PC-3 (cell line): ENCODE data around the gene ZNF408. TPM values are rescaled to one million over a fixed set of nuclear protein-coding genes. Genes with fewer than 3 reads are reported as not detected.

Source experiments
- ATAC-seq: fragments of 200-7000 bp; cut with Tn5 transposase; 2 replicates; pipeline ENCODE4 v1.9.1; 2020; ENCODE audit warnings: mild to moderate bottlenecking, moderate library complexity
- BruUV-seq: library from RNA; stranded (reverse); fragments of 400-500 nt; replicated peaks from 2 replicates; lab custom pipeline; 2021; lab: Mats Ljungman, UMichigan
- CTCF ChIA-PET: fragments of 300-600 bp; sonication (Branson Sonifier 250); formaldehyde crosslinking; loops from one replicate; lab custom pipeline; 2022; ENCODE audit warnings: antibody characterized with exemption; lab: Charles Lee
- POLR2A ChIA-PET: fragments of 300-600 bp; sonication (Branson Sonifier 250); formaldehyde crosslinking; loops from one replicate; lab custom pipeline; 2022; ENCODE audit warnings: antibody characterized with exemption; ENCODE audit not compliant: unreplicated experiment; lab: Charles Lee
- DNase-seq: peaks from one replicate; pipeline ENCODE4 v3.0.0-alpha.2; 2015
- H2AFZ ChIP-seq: fragments of 300-600 bp; sonication (generic); 2 replicates; pipeline ENCODE4 v1.6.0; 2016; ENCODE audit warnings: antibody characterized with exemption, low read length
- H3F3A ChIP-seq: fragments of 300-600 bp; sonication (generic); one replicate; pipeline ENCODE4 v1.6.0; 2017; ENCODE audit warnings: antibody characterized with exemption, low read length, control low read depth, mild to moderate bottlenecking; ENCODE audit not compliant: unreplicated experiment
- H3K27ac ChIP-seq: fragments of 300-600 bp; sonication (generic); 2 replicates; pipeline ENCODE4 v1.5.1; 2016; ENCODE audit warnings: mild to moderate bottlenecking, low read length
- H3K27me3 ChIP-seq: fragments of 300-600 bp; sonication (generic); 2 replicates; pipeline ENCODE4 v1.6.1; 2016; ENCODE audit warnings: low read length, mixed read lengths
- H3K36me3 ChIP-seq: fragments of 300-600 bp; sonication (generic); 2 replicates; pipeline ENCODE4 v1.6.1; 2016; ENCODE audit warnings: low read depth, mixed run types, low read length, mixed read lengths
- H3K4me1 ChIP-seq: fragments of 300-600 bp; sonication (generic); 2 replicates; pipeline ENCODE4 v1.5.1; 2016; ENCODE audit warnings: low read length; ENCODE audit not compliant: insufficient read depth
- H3K4me2 ChIP-seq: fragments of 300-600 bp; sonication (generic); 2 replicates; pipeline ENCODE4 v1.6.0; 2016; ENCODE audit warnings: low read length
- H3K4me3 ChIP-seq: fragments of 300-600 bp; sonication (generic); 2 replicates; pipeline ENCODE4 v1.5.1; 2016; ENCODE audit warnings: mild to moderate bottlenecking, low read length, mixed read lengths
- H3K79me2 ChIP-seq: fragments of 300-600 bp; sonication (generic); 2 replicates; pipeline ENCODE4 v1.6.1; 2017; ENCODE audit warnings: low read length, mixed read lengths
- H3K9ac ChIP-seq: fragments of 300-600 bp; sonication (generic); 2 replicates; pipeline ENCODE4 v1.6.0; 2016; ENCODE audit warnings: mild to moderate bottlenecking, low read length
- H3K9me2 ChIP-seq: fragments of 300-600 bp; sonication (generic); replicated peaks from 2 replicates; pipeline ENCODE4 v1.6.1; 2016; ENCODE audit warnings: mixed run types, low read length, mixed read lengths
- H3K9me3 ChIP-seq: fragments of 300-600 bp; sonication (generic); 2 replicates; pipeline ENCODE4 v1.6.1; 2016; ENCODE audit warnings: low read length, mixed read lengths
- H4K20me1 ChIP-seq: fragments of 300-600 bp; sonication (generic); 2 replicates; pipeline ENCODE4 v1.6.1; 2016; ENCODE audit warnings: low read length, mixed read lengths
- EZH2 ChIP-seq: fragments of 300-600 bp; sonication (generic); IDR thresholded peaks from one replicate; pipeline ENCODE4 v1.6.1; 2017; ENCODE audit warnings: antibody characterized with exemption, mild to moderate bottlenecking, low read length; ENCODE audit not compliant: unreplicated experiment
- EZH2phosphoT487 ChIP-seq: fragments of 300-600 bp; sonication (generic); IDR thresholded peaks from 2 replicates; pipeline ENCODE4 v1.6.1; 2018; ENCODE audit warnings: mild to moderate bottlenecking, antibody characterized with exemption, low read length, borderline replicate concordance
- intact Hi-C: fragments of 100-400 bp; cut with micrococcal nuclease; formaldehyde crosslinking; loops from 2 replicates; pipeline ENCODE4 v1.9.0; 2023
- total RNA-seq: library from RNA; depleted of rRNA; stranded (reverse); fragments of >200 nt; gene quantifications from 2 replicates; pipeline ENCODE4 v1.2.3, GENCODE V29; 2014
- TF ChIP-seq, protein P1 (sequence below): fragments of 300-600 bp; sonication (generic); conservative IDR thresholded peaks from 2 replicates; pipeline ENCODE4 v1.5.1; 2017; ENCODE audit warnings: antibody characterized with exemption, low read depth, mild to moderate bottlenecking, low read length

ZNF408 gene
- total RNA-seq, 1 experiment from 2014 or later: 7.1 TPM

DNA sequence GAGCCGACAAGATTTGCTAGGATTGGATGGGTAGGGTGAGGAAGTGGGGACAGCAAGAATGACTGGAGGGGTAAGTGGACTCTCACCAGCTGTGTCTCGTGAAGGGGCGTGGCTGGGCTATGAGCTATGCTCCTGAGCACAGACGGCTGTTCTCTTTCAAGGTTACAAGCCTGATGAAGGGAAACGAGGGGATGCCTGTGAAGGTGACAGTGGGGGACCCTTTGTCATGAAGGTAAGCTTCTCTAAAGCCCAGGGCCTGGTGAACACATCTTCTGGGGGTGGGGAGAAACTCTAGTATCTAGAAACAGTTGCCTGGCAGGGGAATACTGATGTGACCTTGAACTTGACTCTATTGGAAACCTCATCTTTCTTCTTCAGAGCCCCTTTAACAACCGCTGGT is 38.1 kb downstream of the ZNF408 start:
- no peak for TF ChIP-seq EZH2
- TF ChIP-seq EZH2phosphoT487: no peak
- TF ChIP-seq, protein P1, sequence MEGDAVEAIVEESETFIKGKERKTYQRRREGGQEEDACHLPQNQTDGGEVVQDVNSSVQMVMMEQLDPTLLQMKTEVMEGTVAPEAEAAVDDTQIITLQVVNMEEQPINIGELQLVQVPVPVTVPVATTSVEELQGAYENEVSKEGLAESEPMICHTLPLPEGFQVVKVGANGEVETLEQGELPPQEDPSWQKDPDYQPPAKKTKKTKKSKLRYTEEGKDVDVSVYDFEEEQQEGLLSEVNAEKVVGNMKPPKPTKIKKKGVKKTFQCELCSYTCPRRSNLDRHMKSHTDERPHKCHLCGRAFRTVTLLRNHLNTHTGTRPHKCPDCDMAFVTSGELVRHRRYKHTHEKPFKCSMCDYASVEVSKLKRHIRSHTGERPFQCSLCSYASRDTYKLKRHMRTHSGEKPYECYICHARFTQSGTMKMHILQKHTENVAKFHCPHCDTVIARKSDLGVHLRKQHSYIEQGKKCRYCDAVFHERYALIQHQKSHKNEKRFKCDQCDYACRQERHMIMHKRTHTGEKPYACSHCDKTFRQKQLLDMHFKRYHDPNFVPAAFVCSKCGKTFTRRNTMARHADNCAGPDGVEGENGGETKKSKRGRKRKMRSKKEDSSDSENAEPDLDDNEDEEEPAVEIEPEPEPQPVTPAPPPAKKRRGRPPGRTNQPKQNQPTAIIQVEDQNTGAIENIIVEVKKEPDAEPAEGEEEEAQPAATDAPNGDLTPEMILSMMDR: no peak
- CTCF ChIA-PET: no interaction called here

DNA sequence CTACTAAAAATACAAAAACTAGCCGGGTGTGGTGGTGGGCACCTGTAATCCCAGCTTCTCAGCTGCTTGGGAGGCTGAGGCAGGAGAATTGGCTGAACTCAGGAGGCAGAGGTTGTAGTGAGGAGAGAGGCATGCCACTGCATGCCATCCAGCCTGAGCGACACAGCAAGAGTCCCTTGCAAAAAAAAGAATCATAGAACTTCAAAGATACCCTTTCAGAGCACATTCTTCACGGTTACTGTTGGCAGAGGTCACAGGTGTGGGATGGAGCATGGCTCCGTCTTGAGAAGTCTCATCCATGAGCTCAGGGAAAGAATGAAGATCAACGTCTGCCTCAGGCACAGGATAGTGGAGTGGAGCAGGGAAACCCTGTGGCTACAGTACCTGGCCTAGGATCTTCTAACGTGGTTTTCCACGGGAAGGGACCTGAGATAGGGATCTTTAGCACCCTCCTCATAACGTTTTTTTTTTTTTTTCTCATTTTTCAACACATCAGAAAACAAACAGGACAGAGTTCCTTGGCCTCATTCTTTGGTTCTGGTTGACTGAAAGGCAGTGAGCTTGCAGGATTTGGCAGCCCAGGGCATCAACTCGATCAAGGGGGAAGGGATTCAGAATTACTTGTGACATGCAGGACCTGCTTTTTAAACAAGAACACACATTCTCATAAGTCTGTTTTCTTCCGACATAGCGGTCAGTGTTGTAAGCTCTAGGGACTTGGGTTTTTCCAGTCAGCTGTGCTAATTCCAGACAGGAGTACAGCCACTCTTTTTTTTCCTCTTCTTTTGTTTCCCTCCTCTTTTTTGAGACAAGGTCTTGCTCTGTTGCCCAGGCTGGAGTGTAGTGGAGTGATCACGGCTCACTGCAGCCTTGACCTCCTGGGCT is 41.0 kb downstream of the ZNF408 start:
- H3K9ac ChIP-seq: no peak overlapping the region
- no TSS peak for BruUV-seq
- no peaks in the 10 kb centered on the region for H3F3A ChIP-seq
- no peak overlapping the region for H2AFZ ChIP-seq
- H3K27ac ChIP-seq: no peak overlapping the region
- CTCF ChIA-PET: no interaction called here
- H3K4me1 ChIP-seq: no peaks in the 10 kb centered on the region; the same call in 1 of the 2 replicates
- H3K4me2 ChIP-seq: no peak overlapping the region
- no peaks in the 10 kb centered on the region for H3K79me2 ChIP-seq
- no peaks in the 10 kb centered on the region for H3K27me3 ChIP-seq
- no peak overlapping the region for H3K4me3 ChIP-seq
- POLR2A ChIA-PET: no interaction called here
- intact Hi-C loops: no loop called here
- ATAC-seq: no peak
- H4K20me1 ChIP-seq: no peaks in the 10 kb centered on the region
- no peak for DNase-seq
- no peak for TF ChIP-seq EZH2phosphoT487
- TF ChIP-seq, protein P1: no peak
- TF ChIP-seq EZH2: no peak
- no peaks in the 10 kb centered on the region for H3K9me3 ChIP-seq
- H3K9me2 ChIP-seq: no peaks in the 10 kb centered on the region
- peaks cover 46% of the 10 kb centered on the region for H3K36me3 ChIP-seq

More for the DNA sequence above, 38.1 kb downstream of the ZNF408 start:
- intact Hi-C loops: loop anchor here (5.0 kb wide), 1 partner anchor 37 kb away; the partner anchor contains the start of genes ARHGAP1 and ZNF408
- H3K4me1 ChIP-seq: no peaks in the 10 kb centered on the region; the same call in none of the 2 replicates
- H3K9me3 ChIP-seq: no peaks in the 10 kb centered on the region
- no peaks in the 10 kb centered on the region for H3F3A ChIP-seq
- POLR2A ChIA-PET: interaction anchor here (0.6 kb wide), 1 partner anchor 26 kb away, joined by 4 read pairs; no protein-coding TSS in a partner anchor
- no peaks in the 10 kb centered on the region for H3K9me2 ChIP-seq
- no peak overlapping the region for H3K4me3 ChIP-seq
- no peaks in the 10 kb centered on the region for H3K79me2 ChIP-seq
- ATAC-seq (no peak), DNase-seq (no peak)
- H3K9ac ChIP-seq: no peak overlapping the region
- H3K4me2 ChIP-seq: no peak overlapping the region
- no peak overlapping the region for H2AFZ ChIP-seq
- H4K20me1 ChIP-seq: no peaks in the 10 kb centered on the region
- peaks cover 20% of the 10 kb centered on the region for H3K36me3 ChIP-seq
- no peak overlapping the region for H3K27ac ChIP-seq
- no peaks in the 10 kb centered on the region for H3K27me3 ChIP-seq
- BruUV-seq: no TSS peak

DNA sequence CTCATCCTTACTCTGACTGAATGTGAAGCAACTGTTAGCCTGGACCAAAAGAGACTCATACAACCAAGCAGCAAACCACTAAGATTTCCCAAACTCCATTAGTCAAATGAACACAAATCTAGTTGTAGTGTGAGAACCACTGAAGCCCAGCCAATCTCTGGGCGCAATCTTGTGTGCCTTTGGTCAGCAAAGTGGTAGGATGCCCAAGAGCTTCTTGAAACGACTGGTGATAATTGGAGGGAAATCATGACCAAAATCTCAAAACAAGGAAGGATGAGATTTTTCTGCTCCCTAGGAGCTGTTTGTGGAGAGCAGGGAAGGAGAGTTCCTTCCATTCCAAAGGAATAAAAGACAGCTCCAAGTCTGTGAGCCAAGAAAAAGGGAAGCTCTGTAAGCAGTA is 42.2 kb downstream of the ZNF408 start:
- H3K9ac ChIP-seq: no peak overlapping the region
- H4K20me1 ChIP-seq: no peaks in the 10 kb centered on the region
- H3F3A ChIP-seq: no peaks in the 10 kb centered on the region
- H3K4me3 ChIP-seq: no peak overlapping the region
- DNase-seq (no peak), ATAC-seq (no peak)
- H3K4me1 ChIP-seq: no peaks in the 10 kb centered on the region
- no peak overlapping the region for H3K4me2 ChIP-seq
- no peaks in the 10 kb centered on the region for H3K9me3 ChIP-seq
- peaks cover 47% of the 10 kb centered on the region for H3K36me3 ChIP-seq
- no peaks in the 10 kb centered on the region for H3K9me2 ChIP-seq
- H3K27ac ChIP-seq: no peak overlapping the region
- ChIA-PET CTCF (no interaction called here), POLR2A (no interaction called here)
- H2AFZ ChIP-seq: no peak overlapping the region
- intact Hi-C loops: no loop called here
- no peaks in the 10 kb centered on the region for H3K27me3 ChIP-seq
- no TSS peak for BruUV-seq
- TF ChIP-seq EZH2phosphoT487: no peak
- TF ChIP-seq, protein P1: no peak
- TF ChIP-seq EZH2: no peak
- H3K79me2 ChIP-seq: no peaks in the 10 kb centered on the region
